LHCN-M2 (cell line): ENCODE results near the gene MTHFS. TPM values are rescaled to one million over a fixed set of nuclear protein-coding genes. Genes with fewer than 3 reads are reported as not detected.
A peak's percentile ranks its signal among the peaks of the same experiment; 100 is the strongest.

Source experiments
- DNase-seq: peaks from one replicate; pipeline ENCODE4 v3.0.0-alpha.2; 2012; ENCODE audit warnings: low read depth
- total RNA-seq: library from RNA; depleted of rRNA; stranded (reverse); fragments of >200 nt; gene quantifications from 2 replicates; pipeline ENCODE4 v1.2.3, GENCODE V29; 2014; rRNA removed

The MTHFS gene
- total RNA-seq, 1 experiment from 2014 or later: 24.5 TPM

DNA sequence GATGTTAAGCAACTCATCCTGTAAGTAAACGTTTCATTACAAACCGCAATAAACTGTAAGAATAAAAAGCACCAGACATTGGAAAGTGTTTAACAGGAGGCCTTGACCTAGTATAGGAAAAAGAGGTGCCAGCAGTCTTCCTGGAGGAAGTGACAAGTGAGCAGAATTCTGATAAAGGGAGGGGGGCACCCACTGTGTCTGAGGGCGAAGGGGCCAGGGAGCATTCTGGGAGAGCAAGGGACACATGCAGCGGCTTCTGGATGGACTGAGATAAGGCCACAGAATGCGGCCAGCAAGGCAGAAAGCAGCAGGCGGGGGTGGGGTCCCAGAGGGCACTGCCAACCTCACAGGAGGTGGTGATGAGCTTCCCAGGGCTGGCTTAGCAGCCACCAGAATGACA is 80.2 kb downstream of the MTHFS start:
- no peak for DNase-seq

GRCh38 chr15:79815468-79815867 is 81.3 kb downstream of the MTHFS start:
- no peak for DNase-seq

- no peak for DNase-seq
These were observed 84.3 kb downstream of the MTHFS start for GRCh38 chr15:79812541-79812940.

DNA sequence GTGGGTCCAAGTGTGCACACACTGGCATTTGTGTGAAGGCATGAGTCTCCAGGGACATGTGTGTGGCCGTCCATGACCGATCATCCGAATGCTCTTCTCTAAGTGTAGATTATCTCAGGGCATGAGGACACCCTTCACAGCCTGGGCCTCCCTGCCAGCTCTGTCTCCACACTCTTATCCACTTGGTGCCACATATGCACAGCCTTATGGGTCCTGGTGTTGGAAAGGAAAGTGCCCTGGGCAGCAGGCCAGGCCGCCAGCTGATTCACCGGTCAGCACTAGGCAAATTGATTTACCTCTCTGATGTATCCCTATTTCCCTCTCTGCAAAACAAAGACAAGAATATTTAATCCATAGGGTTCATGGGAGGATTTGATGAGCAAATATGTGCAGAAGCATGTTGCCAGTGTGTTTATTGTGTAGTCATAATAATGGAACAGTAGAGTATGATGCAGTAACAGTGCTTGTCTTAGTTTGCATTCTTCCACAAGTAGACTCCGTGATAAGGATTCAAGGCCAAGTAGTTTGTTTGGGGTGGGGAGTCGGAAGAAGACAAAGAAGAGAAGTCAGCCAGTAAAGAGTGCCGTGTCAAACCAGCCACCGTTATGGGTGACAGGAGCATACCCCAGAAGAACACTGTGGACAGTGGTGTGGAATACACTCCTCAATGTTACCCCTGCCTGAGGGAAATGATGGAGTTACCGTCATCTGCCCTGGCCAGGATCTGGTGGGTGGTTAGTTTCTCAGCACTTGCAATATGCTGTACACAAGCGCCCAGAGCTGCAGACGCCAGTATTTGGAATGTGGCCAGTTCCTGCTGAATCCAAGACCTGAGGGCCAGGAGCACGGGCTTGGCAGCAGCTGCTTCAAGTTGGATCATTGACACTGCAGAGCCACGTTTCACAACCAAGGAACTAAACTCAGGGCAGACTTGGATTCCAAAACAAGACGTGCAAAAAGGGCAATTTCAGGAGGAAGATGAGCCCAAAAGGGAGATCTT is 85.1 kb downstream of the MTHFS start:
- DNase-seq: peak; percentile 47

DNA sequence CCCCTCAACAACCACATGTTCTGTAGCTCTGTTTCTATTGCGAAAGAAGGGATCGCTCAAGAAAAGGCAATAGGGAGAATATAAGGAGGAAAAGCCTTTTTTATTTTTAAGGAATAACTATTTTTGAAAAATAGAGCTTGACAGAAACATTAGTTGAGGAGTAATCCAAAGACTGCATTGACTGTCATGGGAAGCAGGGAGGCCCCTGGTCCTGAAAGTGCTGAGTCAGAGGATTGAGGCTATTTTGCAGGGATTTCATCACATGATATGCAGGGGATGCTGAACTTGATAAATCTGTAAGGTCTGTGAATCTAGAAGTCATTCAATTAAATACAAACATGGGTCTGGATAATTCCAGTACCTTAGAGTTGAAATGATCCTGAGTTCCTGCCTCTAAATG is 92.0 kb downstream of the MTHFS start:
- no peak for DNase-seq

DNA sequence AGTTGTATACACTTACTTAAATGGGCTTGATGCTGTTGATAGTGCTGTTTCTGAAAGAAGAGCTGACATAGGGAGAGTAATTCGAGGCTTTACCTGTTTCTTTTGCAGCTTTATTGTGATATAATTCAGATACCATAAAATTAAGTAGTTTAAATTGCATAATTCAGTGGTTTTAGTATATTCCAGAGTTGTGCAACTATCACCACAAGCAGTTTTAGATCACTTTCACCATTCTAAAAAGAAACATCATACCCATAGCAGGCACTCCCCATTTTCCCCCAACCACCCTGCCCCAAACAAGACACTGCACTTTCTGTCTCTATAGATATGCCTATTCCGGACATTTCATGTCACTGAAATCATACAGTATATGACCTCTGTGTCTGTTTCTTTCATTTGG is 98.5 kb downstream of the MTHFS start:
- no peak for DNase-seq

Other genes with a start within 250 kb of the MTHFS start
- 0.32 TPM in 1 of 2 replicates, not detected in the other for gene BCL2A1, start 74.2 kb upstream of the MTHFS start, total RNA-seq
- 96.2 and 117 TPM in 2 replicates for gene ZFAND6, start 162.7 kb upstream of the MTHFS start, total RNA-seq